AML-193 (cell line): ENCODE measurements around the gene STIM2.

Source experiments
- DNase-seq, 2 experiments: peaks; one replicate each; lab custom pipeline; 2025; lab: John Stamatoyannopoulos, UW

The STIM2 gene

DNA sequence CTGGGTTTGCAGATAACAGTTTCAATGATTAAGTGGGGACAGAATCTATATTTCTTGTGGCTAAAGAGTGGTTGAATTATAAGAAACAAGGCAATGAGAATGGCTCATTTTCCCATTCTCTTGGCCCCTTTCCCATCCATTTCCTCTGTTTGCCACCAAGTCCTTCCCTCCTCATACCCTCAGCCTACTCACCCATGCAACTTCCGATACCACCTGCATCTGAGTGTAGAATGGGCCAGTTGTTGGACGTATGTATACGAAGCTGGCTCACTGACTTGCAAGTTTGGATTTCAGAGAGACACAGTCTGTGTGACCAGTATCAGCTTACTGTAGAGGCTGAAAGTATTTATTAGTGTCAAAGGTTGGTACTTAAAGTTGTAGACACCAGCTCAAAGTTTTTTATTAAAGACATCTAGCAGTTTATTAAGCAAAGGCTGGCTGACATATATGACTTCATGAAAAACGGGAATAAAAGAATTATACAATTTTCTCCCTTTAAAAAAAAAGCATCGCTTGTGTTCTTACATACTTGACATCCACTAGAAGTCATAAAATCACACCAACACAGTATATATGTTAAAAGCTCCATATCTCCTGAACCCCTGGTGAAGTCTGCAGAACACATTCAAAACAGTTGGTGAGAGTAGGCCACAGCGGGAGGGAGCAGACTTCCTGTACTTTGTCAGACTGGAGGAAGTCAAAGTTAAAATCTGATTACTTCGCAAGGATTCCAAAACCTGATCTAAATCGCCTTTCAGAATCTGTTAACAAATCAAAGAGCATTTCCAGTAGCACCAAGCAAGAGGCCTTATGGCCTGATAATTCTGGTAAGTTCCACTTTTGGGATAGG is 22.4 kb upstream of the STIM2 start:
- no peak for DNase-seq

DNA sequence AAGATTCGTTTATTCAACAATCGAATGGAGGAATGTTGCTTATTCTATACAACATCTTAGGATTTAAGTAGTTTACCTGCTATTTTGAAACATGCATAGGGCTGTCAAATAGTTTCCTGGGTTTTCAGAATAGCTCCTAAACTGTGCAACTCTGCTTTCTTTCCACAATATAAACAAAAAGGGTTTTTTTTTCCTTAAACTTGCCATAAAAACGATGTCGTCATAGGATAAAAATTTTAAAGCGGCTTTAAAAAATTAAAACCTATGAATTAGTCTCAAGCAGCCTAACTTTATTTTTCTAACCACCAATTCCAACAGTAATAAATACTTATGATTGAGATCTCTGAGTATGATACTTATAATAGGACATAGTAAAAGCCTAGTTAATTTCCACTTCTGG is 21.6 kb upstream of the STIM2 start:
- no peak for DNase-seq

DNA sequence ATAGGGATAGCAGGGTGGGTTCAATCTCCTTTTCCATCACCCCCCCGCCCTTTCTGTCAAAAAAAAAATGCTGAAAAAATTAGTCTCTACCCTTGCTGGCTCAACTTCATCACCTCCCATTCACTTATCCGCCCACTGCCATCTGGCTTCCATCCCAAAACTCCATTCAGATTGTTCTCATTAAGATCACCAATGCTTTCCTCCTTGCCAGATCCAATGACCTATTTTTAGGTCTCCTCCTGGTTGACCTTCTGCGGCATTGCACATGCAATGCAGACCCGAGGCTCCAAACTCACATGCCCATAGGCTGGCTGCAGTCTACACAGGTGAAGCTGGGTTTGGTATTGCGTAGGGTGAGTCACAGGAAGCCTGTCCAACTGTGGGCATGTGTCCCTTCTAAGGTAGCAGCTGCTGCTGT is 21.1 kb upstream of the STIM2 start:
- no peak for DNase-seq

DNA sequence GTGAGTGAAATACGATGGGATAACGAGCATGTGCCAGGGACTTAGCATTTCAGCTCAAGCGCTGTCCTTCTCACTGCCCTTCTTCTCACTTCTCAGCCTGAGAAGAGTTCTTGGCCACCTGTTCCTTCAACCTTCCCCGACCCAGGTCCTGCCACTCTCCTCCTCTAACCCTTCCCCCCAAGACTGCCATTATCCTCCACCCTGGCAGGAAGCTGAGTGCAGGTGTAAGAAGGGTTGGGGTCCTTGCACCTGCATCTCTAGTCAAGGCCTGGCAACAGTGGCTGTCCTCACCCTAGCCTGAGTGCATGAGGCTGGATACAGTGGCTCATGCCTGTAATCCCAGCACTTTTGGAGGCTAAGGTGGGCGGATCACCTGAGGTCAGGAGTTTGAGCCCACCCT is 19.9 kb upstream of the STIM2 start:
- no peak for DNase-seq

DNA sequence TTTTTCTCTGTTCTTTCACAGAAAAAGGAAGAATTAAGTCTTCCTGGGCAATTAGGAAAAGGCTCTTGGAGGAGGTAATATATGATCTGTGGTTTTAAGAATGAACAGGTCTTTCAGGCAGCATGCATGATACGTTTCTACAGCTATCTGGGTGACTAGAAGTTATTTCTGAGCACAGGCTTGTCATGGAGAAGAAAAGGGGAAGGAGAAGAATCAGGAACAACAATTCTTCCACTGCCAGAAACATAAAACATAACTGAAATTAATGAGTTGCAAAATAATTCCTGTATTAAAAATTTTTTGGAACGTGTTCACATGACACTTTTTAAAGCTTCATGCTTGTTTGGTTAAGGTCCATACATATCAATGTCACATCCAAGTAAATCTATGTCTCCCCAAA is 17.7 kb upstream of the STIM2 start:
- DNase-seq: peak; percentile 22 to 49

- DNase-seq: no peak
Measured at GRCh38 chr4:26850528-26850927, 10.1 kb upstream of the STIM2 start.

- no peak for DNase-seq
Measured at GRCh38 chr4:26851129-26851528, 9.5 kb upstream of the STIM2 start.

DNA sequence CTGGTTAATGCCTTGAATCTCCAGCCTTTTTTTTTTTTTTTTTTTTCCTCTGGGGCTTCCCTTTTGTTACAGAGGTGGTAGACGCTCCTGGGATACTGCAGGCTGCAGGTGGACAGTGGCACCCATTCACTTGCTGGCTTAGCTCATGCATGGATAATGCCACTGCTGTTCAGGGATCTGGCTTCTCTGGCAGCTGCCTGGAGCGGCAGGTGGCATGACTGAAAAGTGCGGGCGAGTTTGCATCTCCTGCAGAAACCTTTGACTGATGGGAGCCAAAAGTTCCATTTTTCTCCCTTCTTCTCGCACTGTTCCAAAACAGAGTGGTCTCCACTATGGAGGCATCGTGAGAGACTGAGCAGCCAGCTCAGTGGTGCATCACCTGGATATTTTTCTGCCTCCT is 5.9 kb upstream of the STIM2 start:
- DNase-seq: no peak

DNA sequence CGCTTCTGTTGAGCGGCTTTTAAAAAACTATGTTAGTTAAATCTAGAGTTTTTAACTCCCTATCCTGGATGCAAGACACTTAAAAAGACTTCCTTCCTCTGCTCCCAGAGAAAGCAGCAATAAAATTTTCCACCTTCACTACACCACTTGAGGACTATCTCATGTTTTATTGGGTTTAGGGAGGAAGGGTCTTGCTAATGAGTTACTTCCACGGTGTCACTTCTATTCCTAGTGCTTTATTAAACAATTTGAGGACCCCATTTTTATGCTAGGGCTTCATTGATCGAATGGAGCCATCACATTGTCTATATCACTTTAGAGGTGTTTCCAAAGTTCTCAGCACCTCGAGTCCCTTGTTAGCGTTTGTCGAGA is 3.7 kb upstream of the STIM2 start:
- DNase-seq: no peak

- DNase-seq: peak; percentile 80 to 82
Measured at GRCh38 chr4:26857278-26858034, 3.2 kb upstream of the STIM2 start.

- no peak for DNase-seq
Measured at GRCh38 chr4:26858035-26858918, 2.4 kb upstream of the STIM2 start.

- no peak for DNase-seq
Measured at GRCh38 chr4:26858947-26859401, 1.7 kb upstream of the STIM2 start.

DNA sequence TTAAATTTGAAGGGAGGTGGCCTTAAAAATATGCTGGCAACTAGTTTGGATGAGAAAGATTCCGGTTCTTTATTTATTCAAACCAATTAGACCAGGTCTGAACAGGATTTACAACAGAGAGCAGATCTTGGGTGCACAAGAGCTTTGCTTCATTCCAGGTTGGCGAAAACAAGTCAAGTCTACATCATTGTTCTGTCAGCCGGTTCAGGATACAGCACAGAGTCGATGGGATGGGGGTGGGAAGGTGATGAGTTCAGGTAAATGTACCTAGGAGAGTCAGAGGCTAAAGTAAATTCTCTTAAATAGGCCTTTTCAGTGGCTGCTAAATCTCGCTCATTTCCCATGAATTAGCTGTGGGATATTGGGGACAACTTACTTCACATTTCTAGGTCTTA is 882 bp upstream of the STIM2 start:
- no peak for DNase-seq

- DNase-seq: peak in 1 of 2 experiments; percentile 60
Measured at GRCh38 chr4:26860922-26861433, 337 bp downstream of the STIM2 start.

DNA sequence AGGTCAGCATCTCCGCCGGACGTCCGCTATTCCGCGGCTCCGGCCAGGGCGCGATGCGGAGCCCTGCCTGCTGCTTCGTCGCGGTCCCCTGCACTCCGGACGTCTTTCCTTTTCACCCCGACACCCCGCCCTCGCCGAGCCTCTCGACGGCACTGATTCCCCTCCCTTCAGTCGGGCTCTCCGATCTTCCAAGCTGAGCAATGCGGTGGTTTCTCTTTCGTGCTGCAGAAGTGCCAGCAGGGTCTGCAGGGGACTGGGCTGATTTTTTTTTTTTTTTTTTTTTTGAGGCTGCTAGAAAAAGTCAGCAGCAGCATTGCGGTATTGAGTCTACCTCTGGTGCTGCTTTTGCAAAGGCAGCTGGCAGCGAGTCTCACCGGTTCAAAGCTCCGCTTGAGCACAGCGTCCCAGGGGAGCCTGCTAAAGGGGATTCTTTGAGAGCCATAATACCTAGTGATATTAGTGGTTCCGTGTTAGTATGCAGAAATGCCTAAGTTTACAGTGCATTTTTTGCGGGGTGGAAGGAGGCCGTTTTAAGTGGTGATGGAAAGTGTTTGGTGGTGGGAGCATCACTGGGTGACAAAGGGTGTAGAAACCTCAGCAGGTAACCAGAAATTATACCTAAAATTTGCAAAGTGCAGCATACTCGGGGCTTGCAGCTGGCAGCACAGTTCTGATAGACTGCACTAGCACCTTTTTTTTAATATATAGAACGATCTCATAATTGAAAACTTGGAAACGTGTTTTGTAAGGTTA is 969 bp downstream of the STIM2 start:
- peak in 1 of 2 experiments; percentile 45 for DNase-seq

DNA sequence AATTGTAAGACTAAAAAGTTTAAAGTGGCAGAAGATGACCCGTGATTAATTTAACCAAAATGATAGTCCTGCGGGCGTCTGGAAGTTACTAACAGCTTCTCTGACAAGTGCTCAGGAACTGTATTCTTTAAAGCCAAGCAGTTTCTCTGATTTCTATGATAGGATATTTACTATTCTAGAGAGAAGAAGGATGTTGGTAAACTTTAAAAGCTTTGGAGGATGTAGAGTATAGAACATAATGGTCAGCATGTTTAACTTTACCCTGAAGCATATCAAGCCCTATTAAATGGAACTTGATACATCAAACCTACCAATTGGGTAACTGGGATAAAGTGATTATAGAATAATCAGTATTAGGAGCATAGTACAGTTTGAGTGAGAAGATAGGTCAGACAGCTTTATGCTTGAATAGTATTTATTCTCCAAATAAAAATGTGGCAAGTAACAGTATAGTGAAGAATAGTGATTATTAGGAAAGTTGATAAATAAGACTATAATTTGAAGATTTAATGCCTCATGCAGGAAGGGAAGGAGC is 1.8 kb downstream of the STIM2 start:
- no peak for DNase-seq

- DNase-seq: peak; percentile 15 to 16
Measured at GRCh38 chr4:26863512-26863911, 2.9 kb downstream of the STIM2 start.

- peak; percentile 58 to 60 for DNase-seq
Measured at GRCh38 chr4:26864899-26865298, 4.3 kb downstream of the STIM2 start.

- no peak for DNase-seq
Measured at GRCh38 chr4:26866203-26866602, 5.6 kb downstream of the STIM2 start.

DNA sequence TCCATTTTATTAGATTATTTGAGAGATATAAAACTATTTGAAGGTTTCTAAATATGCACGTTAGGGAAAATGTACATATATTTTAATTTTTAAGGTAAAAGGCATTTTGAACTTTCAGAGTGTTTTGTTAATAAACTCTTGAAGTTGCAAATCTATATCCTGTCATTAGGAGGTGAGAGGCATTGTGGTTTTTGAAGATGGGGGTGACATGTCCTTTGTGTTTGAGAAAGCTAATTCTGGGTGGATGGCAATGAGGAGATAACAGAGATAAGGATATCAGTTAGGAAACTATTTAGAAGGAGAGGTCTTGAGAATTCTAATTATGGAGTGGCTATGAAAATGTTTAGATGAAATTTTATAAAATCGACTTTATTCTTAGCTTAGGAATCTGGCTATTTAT is 6.1 kb downstream of the STIM2 start:
- no peak for DNase-seq
